Esophagus squamous epithelium (tissue), 5 donors: Measurements from ENCODE around the gene BCDIN3D. TPM values are rescaled to one million over a fixed set of nuclear protein-coding genes. Genes with fewer than 3 reads are reported as not detected.
A peak's percentile ranks its signal among the peaks of the same experiment; 100 is the strongest.

Experiments used
- DNase-seq: peaks from one replicate; lab custom pipeline; 2025; lab: John Stamatoyannopoulos, UW
- H3K27ac ChIP-seq, 4 donors: fragments of 200-600 bp; sonication (generic); one replicate each; pipeline ENCODE4 v1.5.1; 2016 to 2019; ENCODE audit warnings: mild to moderate bottlenecking in 1 of 4
- H3K27me3 ChIP-seq, 4 donors: fragments of 200-600 bp; sonication (generic); 1 replicate in 3 of 4; 2 replicates in 1 of 4; pipeline versions ENCODE4 v1.5.1 to v1.6.0; 2017 to 2021; ENCODE audit warnings: antibody characterized with exemption in 1 of 4
- H3K36me3 ChIP-seq, 3 donors: fragments of 200-600 bp; sonication (generic); one replicate each; pipeline ENCODE4 v1.5.1; 2016 to 2019
- H3K4me1 ChIP-seq, 3 donors: fragments of 200-600 bp; sonication (generic); one replicate each; pipeline ENCODE4 v1.5.1; 2017 to 2019
- H3K4me3 ChIP-seq, 4 donors: fragments of 200-600 bp; sonication (generic); 1 replicate in 3 of 4; 2 replicates in 1 of 4; pipeline ENCODE4 v1.5.1; 2016 to 2019; ENCODE audit warnings: mild to moderate bottlenecking in 2 of 4, moderate library complexity in 1 of 4
- H3K9me3 ChIP-seq, 3 donors: fragments of 200-600 bp; sonication (generic); one replicate each; pipeline ENCODE4 v1.5.1; 2016 to 2019
- CTCF ChIP-seq, 6 experiments: fragments of 450-650 bp in 4 of 6; fragments of 200-600 bp in 2 of 6; sonication (generic) in 2 of 6; IDR thresholded peaks; one replicate each; pipeline ENCODE4 v1.5.1; 2016 to 2019; ENCODE audit warnings: antibody characterized with exemption in 6 of 6, mild to moderate bottlenecking in 4 of 6, moderate library complexity in 4 of 6
- POLR2A ChIP-seq, 4 donors: fragments of 450-650 bp; IDR thresholded peaks; one replicate each; pipeline ENCODE4 v1.6.1; 2017; ENCODE audit warnings: antibody characterized with exemption in 4 of 4, mild to moderate bottlenecking in 4 of 4, moderate library complexity in 3 of 4
- WGBS, 2 donors: methylation state at CpG; one replicate each; pipeline ENCODE4 v1.1.5; 2018; 5-methylcytosine and 5-hydroxymethylcytosine counted together
- intact Hi-C: fragments of 100-400 bp; cut with DNase I; formaldehyde crosslinking; loops from one replicate; pipeline ENCODE4 v1.15.0; 2022
- total RNA-seq, 4 donors: library from RNA; depleted of rRNA; stranded (reverse); fragments of >200 nt; gene quantifications; one replicate each; pipeline ENCODE4 v1.1.0, GENCODE V29; 2016
- donor health status: DM: yes; HTN: yes; CAD: no.

The BCDIN3D gene
- total RNA-seq, 4 donors from 2014 or later, result 2.5 to 4.8 (median 3.0) TPM

- H3K27me3 ChIP-seq, result peaks cover 0 to 6% (median 0%) of the 10 kb centered on the region in 4 donors
- intact Hi-C loops, result loop anchor here (10.0 kb wide), 2 partner anchors 98 to 188 kb away; partner anchors contain the start of genes AQP5 and ASIC1
- H3K27ac ChIP-seq, result peak overlapping the region; percentile 12 to 64 (median 42)
- H3K36me3 ChIP-seq, result no peaks in the 10 kb centered on the region
- 22 to 23% methylated on average over 11 to 13 of the region's 19 CpGs for WGBS, 2 donors
- TF ChIP-seq POLR2A (IDR thresholded peaks at IDR 0.05) (no peak), CTCF (IDR thresholded peaks at IDR 0.05) (peak; percentile 93 to 99 (median 98))
- no peak overlapping the region for H3K4me3 ChIP-seq
- H3K4me1 ChIP-seq, result peaks cover 23 to 48% (median 24%) of the 10 kb centered on the region in 3 donors
- H3K9me3 ChIP-seq, result no peaks in the 10 kb centered on the region
- DNase-seq, result no peak
These were observed 24.1 kb upstream of the BCDIN3D start for GRCh38 chr12:49866859-49867569.

- intact Hi-C loops, result loop anchor here (10.0 kb wide), 2 partner anchors 99 to 189 kb away; partner anchors contain the start of genes AQP5 and ASIC1
- Histone ChIP-seq H3K4me1 (peaks cover 23 to 45% (median 24%) of the 10 kb centered on the region in 3 donors), H3K27me3 (peaks cover 0 to 6% (median 0%) of the 10 kb centered on the region in 4 donors), H3K4me3 (no peak overlapping the region), H3K27ac (no peak overlapping the region), H3K9me3 (no peaks in the 10 kb centered on the region), H3K36me3 (no peaks in the 10 kb centered on the region)
- TF ChIP-seq CTCF (IDR thresholded peaks at IDR 0.05), result no peak
- no peak for TF ChIP-seq POLR2A (IDR thresholded peaks at IDR 0.05)
- WGBS, 2 donors, result 84 to 90% methylated on average over 8 of the region's 8 CpGs
- DNase-seq, result no peak
These were observed 22.9 kb upstream of the BCDIN3D start for GRCh38 chr12:49865782-49866135.

- 83 to 84% methylated on average over 12 to 13 of the region's 13 CpGs for WGBS, 2 donors
- TF ChIP-seq CTCF (IDR thresholded peaks at IDR 0.05) (no peak), POLR2A (IDR thresholded peaks at IDR 0.05) (no peak)
- Histone ChIP-seq H3K27me3 (peaks cover 0 to 6% (median 0%) of the 10 kb centered on the region in 4 donors), H3K27ac (no peak overlapping the region), H3K4me3 (no peak overlapping the region), H3K9me3 (no peaks in the 10 kb centered on the region), H3K36me3 (no peaks in the 10 kb centered on the region), H3K4me1 (peaks cover 23 to 45% (median 24%) of the 10 kb centered on the region in 3 donors)
- no peak for DNase-seq
- intact Hi-C loops, result loop anchor here (10.0 kb wide), 2 partner anchors 100 to 190 kb away; partner anchors contain the start of genes AQP5 and ASIC1
These were observed 22.3 kb upstream of the BCDIN3D start for GRCh38 chr12:49865109-49865781.

- 52 to 80% methylated on average over 2 of the region's 2 CpGs for WGBS, 2 donors
- Histone ChIP-seq H3K4me3 (no peak overlapping the region), H3K4me1 (peaks cover 22 to 46% (median 24%) of the 10 kb centered on the region in 3 donors), H3K27me3 (peaks cover 0 to 6% (median 0%) of the 10 kb centered on the region in 4 donors), H3K27ac (no peak overlapping the region), H3K9me3 (no peaks in the 10 kb centered on the region), H3K36me3 (no peaks in the 10 kb centered on the region)
- TF ChIP-seq CTCF (IDR thresholded peaks at IDR 0.05), result no peak
- TF ChIP-seq POLR2A (IDR thresholded peaks at IDR 0.05), result no peak
- intact Hi-C loops, result loop anchor here (10.0 kb wide), 2 partner anchors 100 to 190 kb away; partner anchors contain the start of genes AQP5 and ASIC1
- no peak for DNase-seq
These were observed 21.8 kb upstream of the BCDIN3D start for GRCh38 chr12:49864798-49865090.
